WERI-Rb-1 (cell line): ENCODE measurements around the gene STPG3.

Experiments
- DNase-seq: peaks from one replicate; pipeline ENCODE4 v3.0.0-alpha.2; 2020
- H3K27ac ChIP-seq: fragments of 250-450 bp; sonication (Bioruptor Pico); 2 replicates; pipeline ENCODE4 v1.5.1; 2020; ENCODE audit warnings: mild to moderate bottlenecking, moderate library complexity
- H3K27me3 ChIP-seq: fragments of 250-450 bp; sonication (Bioruptor Pico); 2 replicates; pipeline ENCODE4 v1.5.1; 2021; ENCODE audit warnings: mild to moderate bottlenecking, low read depth, moderate library complexity; ENCODE audit not compliant: insufficient read depth, severe bottlenecking
- H3K36me3 ChIP-seq: fragments of 250-450 bp; sonication (Bioruptor Pico); 2 replicates; pipeline ENCODE4 v1.5.1; 2020; ENCODE audit warnings: mild to moderate bottlenecking, moderate library complexity
- H3K4me3 ChIP-seq: 2 replicates; pipeline ENCODE4 v1.5.1; 2011; ENCODE audit warnings: low read depth, mild to moderate bottlenecking, control low read depth, low read length
- H3K9me3 ChIP-seq: fragments of 250-450 bp; sonication (Bioruptor Pico); 2 replicates; pipeline ENCODE4 v1.5.1; 2021; ENCODE audit warnings: mild to moderate bottlenecking, moderate library complexity; ENCODE audit not compliant: severe bottlenecking
- TF ChIP-seq, protein P1 (sequence below): IDR thresholded peaks from 2 replicates; pipeline ENCODE4 v1.5.1; 2011; ENCODE audit warnings: low read depth, mild to moderate bottlenecking, control low read depth, inconsistent platforms, low read length

Gene STPG3

DNA sequence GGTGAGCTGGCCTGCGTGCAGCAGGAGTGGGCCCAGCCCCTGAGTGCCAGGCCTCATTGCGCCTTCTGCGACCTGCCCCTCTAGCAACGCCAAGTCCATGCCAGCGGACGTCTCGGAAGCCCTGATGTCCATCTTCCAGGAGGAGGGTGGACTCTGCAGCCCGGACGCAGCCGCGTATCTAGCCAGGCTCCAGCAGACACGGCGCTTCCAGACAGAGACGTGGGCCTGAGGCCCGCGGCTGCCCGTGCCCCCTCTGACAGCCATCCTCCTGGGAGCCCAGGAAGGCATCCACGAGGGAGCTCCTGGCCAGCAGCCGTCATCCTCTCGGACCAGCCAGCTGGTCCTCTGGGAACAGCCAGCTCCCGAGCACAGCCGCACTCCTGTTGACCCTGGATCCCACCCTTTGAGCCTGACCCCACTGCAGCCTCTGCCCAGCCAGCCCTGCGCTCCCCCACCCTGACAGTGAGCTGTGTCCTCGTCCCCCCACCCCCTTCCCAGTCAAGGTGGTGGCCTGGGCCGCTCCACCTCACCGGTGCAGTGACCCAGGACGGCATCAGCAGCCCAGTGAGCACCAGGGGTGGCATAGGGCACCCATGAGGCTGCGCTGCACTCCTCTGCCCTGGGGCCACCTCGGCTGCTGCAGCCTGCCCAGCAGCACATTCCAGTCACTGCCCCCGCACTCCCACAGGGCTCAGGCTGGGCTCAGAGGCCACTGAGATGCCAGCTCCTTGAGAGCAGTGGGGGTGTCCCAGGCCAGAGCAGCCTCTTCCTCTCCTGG lies 34.7 kb upstream of the STPG3 start:
- Histone ChIP-seq H3K36me3 (no peaks in the 10 kb centered on the region), H3K4me3 (no peak overlapping the region), H3K27ac (no peak overlapping the region), H3K27me3 (no peaks in the 10 kb centered on the region), H3K9me3 (no peaks in the 10 kb centered on the region)
- DNase-seq: no peak
- TF ChIP-seq, protein P1, sequence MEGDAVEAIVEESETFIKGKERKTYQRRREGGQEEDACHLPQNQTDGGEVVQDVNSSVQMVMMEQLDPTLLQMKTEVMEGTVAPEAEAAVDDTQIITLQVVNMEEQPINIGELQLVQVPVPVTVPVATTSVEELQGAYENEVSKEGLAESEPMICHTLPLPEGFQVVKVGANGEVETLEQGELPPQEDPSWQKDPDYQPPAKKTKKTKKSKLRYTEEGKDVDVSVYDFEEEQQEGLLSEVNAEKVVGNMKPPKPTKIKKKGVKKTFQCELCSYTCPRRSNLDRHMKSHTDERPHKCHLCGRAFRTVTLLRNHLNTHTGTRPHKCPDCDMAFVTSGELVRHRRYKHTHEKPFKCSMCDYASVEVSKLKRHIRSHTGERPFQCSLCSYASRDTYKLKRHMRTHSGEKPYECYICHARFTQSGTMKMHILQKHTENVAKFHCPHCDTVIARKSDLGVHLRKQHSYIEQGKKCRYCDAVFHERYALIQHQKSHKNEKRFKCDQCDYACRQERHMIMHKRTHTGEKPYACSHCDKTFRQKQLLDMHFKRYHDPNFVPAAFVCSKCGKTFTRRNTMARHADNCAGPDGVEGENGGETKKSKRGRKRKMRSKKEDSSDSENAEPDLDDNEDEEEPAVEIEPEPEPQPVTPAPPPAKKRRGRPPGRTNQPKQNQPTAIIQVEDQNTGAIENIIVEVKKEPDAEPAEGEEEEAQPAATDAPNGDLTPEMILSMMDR: no peak

DNA sequence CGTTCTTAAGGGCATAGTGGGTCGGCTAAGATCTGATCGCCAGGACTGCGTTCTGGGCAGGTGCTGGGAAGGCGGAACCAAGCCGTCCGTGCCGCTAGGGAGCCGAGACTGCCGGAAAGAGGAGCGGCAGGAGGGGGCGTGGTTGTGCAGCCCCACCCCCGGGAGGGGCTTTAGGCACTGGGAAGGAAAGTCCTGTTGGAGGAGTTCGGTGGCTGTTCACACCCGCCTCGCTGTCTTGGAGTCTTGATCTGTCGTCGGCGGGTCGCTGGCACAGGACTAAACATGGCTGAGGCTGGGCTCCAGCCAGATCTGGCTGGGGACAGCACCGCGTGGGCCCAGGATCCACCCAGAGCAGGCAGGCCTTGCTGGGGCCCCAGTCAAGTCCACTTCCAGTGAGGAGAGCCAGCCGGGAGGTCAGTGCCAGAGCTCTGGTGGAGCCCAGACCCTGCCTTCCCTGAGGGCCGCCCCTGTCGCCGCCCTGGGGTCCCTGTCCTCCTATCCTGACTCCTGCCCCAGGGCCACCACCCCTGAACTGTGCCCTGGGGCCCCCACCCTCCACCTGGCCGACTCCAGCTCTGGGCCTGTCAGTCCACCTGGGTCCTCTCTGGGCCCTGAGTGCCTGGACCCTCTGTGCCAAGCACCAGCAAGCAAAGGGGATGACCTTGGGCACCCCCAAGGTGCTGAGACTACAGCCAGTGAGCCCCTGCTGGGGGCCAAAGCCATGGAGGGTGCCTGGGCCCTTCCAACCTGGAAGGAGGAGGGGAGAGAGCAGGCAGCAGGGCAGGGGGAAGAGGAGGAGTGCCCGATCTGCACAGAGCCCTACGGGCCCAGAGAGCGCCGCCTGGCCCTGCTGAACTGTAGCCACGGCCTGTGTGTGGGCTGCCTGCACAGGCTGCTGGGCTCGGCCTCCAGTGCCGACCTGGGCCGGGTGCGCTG lies 33.5 kb upstream of the STPG3 start:
- H3K36me3 ChIP-seq: no peaks in the 10 kb centered on the region
- no peaks in the 10 kb centered on the region for H3K9me3 ChIP-seq
- TF ChIP-seq, protein P1: no peak
- no peak overlapping the region for H3K4me3 ChIP-seq
- peak; percentile 64 for DNase-seq
- no peaks in the 10 kb centered on the region for H3K27me3 ChIP-seq
- no peak overlapping the region for H3K27ac ChIP-seq

DNA sequence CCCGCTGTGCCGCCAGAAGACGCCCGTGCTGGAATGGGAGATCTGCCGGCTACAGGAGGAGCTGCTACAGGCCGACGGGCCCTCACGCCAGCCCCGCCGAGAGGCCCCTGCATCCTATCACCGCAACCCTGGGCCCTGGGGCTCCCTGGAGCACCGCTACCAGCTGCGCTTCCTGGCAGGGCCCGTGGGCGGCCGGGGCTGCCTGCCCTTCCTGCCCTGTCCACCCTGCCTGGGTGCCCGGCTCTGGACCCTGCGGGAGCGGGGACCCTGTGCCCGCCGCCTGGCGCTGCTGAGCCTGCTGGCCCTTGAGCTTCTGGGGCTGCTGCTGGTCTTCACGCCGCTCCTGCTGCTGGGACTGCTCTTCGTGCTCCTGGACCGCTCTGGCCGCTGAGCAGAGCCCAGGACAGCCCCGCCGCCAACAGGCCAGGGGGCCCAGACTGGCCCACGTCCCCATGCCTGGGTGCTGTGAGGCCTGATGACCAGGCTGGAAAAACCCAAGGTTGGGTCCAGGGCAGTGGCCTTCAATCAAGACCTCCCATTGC lies 32.8 kb upstream of the STPG3 start:
- Histone ChIP-seq H3K27ac (no peak overlapping the region), H3K36me3 (no peaks in the 10 kb centered on the region), H3K9me3 (no peaks in the 10 kb centered on the region), H3K27me3 (no peaks in the 10 kb centered on the region), H3K4me3 (no peak overlapping the region)
- TF ChIP-seq, protein P1: no peak
- DNase-seq: no peak

DNA sequence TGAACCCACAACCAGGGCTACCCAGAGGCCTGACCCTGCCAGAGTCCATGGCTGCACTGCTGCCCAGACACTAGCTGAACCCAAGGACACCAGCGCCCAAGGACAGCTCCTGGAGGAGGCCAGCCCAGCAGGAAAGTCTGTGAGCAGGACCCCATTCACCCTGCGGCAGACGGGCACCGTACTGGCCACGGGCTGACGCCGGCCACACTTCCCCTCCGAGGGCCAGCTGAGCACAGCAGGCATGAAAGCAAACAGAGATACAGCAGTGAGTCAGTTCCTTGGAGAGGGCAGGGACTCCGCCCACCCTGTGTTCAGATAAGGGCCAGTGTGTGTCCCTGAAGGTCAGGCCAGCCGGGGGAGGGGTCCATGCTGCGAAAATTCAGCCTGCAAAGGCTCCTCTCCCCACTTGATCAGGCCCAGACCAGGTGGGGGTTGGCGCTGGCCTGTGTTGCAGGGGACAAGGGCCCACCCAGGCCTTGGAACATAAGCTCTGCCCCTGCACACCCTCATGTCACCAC lies 32.3 kb upstream of the STPG3 start:
- no peak for DNase-seq
- no peaks in the 10 kb centered on the region for H3K27me3 ChIP-seq
- no peaks in the 10 kb centered on the region for H3K36me3 ChIP-seq
- TF ChIP-seq, protein P1: no peak
- no peaks in the 10 kb centered on the region for H3K9me3 ChIP-seq
- no peak overlapping the region for H3K27ac ChIP-seq
- no peak overlapping the region for H3K4me3 ChIP-seq

DNA sequence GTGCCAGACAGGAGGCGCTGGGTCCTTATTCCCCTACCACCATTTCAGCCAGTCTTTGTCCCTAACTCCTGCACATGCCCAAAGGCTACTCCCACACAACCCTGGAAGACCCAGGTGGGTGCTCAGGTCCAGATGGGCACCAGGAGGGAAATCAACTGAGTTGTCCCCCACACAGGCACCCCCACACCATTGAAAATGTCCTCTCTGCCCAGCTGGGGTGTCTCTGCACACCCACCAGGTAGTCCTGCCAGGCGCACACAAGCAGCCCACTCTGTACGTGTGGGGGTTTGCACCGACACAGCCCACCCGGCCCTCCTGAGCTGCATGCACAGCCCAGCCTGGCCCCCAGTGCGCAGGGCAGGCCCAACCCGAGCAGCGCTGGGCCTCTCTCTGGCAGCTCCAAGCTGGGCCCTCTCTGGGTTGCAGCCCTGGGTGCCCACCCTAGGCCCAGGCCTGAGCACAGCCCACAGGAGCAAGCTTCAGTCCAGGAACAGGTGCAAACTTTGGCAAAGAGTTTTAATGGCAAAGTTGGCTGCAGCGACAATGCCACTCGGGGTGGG lies 31.2 kb upstream of the STPG3 start:
- Histone ChIP-seq H3K9me3 (no peaks in the 10 kb centered on the region), H3K27ac (no peak overlapping the region), H3K4me3 (no peak overlapping the region), H3K27me3 (no peaks in the 10 kb centered on the region), H3K36me3 (no peaks in the 10 kb centered on the region)
- DNase-seq: no peak
- TF ChIP-seq, protein P1: no peak
